Middle frontal gyrus (tissue), 1 donor: ENCODE measurements around the gene CFAP299.
"Not testable (repeated sequence)": the region's sequence is repeated elsewhere in the genome, so short reads cannot be mapped to it uniquely, and the experiment has no call there.

Experiments
- DNase-seq: peaks from one replicate; pipeline ENCODE4 v3.0.0-alpha.2; 2015; ENCODE audit warnings: low spot score; ENCODE audit errors: extremely low spot score

CFAP299 gene

GRCh38 chr4:80709082-80709869 lies 373.7 kb downstream of the CFAP299 start:
- DNase-seq = no peak

GRCh38 chr4:80710748-80711451 lies 375.4 kb downstream of the CFAP299 start:
- DNase-seq = no peak

GRCh38 chr4:80711956-80712355 lies 376.4 kb downstream of the CFAP299 start:
- no peak for DNase-seq

GRCh38 chr4:80713409-80713808 lies 377.9 kb downstream of the CFAP299 start:
- DNase-seq = no peak

GRCh38 chr4:80717204-80717603 lies 381.7 kb downstream of the CFAP299 start:
- DNase-seq = no peak

- DNase-seq = no peak
These were observed 390.9 kb downstream of the CFAP299 start for GRCh38 chr4:80726471-80726870.

- DNase-seq = no peak
These were observed 394.6 kb downstream of the CFAP299 start for GRCh38 chr4:80730158-80730557.

- no peak for DNase-seq
These were observed 395.9 kb downstream of the CFAP299 start for GRCh38 chr4:80731436-80731835.

- DNase-seq = no peak
These were observed 396.5 kb downstream of the CFAP299 start for GRCh38 chr4:80732010-80732409.

GRCh38 chr4:80740375-80740774 lies 404.8 kb downstream of the CFAP299 start:
- DNase-seq = no peak

- DNase-seq = not testable (repeated sequence)
These were observed 414.0 kb downstream of the CFAP299 start for GRCh38 chr4:80749558-80749957.

GRCh38 chr4:80751200-80751599 lies 415.7 kb downstream of the CFAP299 start:
- no peak for DNase-seq

- no peak for DNase-seq
These were observed 432.4 kb downstream of the CFAP299 start for GRCh38 chr4:80767944-80768343.

GRCh38 chr4:80776168-80776567 lies 440.6 kb downstream of the CFAP299 start:
- no peak for DNase-seq

- no peak for DNase-seq
These were observed 445.9 kb downstream of the CFAP299 start for GRCh38 chr4:80781431-80781830.

GRCh38 chr4:80787306-80787705 lies 451.8 kb downstream of the CFAP299 start:
- DNase-seq = no peak

GRCh38 chr4:80788798-80789197 lies 453.3 kb downstream of the CFAP299 start:
- no peak for DNase-seq

- DNase-seq = no peak
These were observed 454.6 kb downstream of the CFAP299 start for GRCh38 chr4:80790152-80790551.

- not testable (repeated sequence) for DNase-seq
These were observed 458.1 kb downstream of the CFAP299 start for GRCh38 chr4:80793660-80794059.

- DNase-seq = no peak
These were observed 462.6 kb downstream of the CFAP299 start for GRCh38 chr4:80798082-80798481.

- not testable (repeated sequence) for DNase-seq
These were observed 465.2 kb downstream of the CFAP299 start for GRCh38 chr4:80800719-80801118.

- DNase-seq = no peak
These were observed 467.8 kb downstream of the CFAP299 start for GRCh38 chr4:80803337-80803736.

GRCh38 chr4:80806472-80806871 lies 470.9 kb downstream of the CFAP299 start:
- no peak for DNase-seq
